Measurements from ENCODE around the gene ECD.
"Not testable (repeated sequence)": the region's sequence is repeated elsewhere in the genome, so short reads cannot be mapped to it uniquely, and the experiment has no call there.

ECD gene

GRCh38 chr10:73159038-73159648, 8.7 kb downstream of the ECD start:
- peak; percentile 48 for DNase-seq

DNA sequence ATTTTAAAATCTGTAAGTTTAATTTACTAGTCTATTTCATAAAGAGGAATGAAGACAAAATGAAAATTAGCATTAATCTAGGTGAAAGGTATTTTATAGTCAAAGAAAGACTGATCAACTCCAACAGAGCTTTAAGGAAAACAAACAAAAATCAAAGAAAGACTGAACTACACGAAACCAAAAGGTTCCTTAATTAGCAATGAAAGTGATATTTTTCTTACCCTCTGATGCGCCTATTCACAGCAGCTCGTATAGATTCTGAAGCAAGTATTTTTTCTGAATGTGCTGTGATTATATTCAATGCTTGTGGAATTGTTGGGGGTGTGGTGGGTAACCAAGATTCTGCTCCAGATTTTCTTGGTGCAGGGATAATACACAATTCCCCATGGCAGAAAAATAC, 11.8 kb downstream of the ECD start:
- DNase-seq: no peak

DNA sequence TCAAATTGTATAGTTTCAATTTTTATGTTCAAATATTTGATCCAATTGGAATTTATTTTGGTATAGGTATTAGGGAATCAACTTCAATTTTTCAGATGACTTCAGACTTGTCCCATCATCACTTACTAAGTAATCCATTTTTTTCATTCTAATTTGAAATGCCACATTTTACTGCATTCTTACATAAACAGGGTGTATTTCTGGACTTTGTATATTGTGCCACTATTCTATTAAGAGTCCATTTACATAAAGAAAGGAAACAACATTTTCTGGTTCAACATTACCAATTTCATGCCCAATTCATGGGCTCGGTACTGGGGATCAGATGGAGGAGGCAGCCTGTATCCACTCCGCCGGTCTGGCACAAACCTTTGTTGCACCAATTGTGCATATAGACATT, 15.8 kb downstream of the ECD start:
- DNase-seq: no peak

GRCh38 chr10:73150633-73151413, 17.0 kb downstream of the ECD start:
- not testable (repeated sequence) for DNase-seq

DNA sequence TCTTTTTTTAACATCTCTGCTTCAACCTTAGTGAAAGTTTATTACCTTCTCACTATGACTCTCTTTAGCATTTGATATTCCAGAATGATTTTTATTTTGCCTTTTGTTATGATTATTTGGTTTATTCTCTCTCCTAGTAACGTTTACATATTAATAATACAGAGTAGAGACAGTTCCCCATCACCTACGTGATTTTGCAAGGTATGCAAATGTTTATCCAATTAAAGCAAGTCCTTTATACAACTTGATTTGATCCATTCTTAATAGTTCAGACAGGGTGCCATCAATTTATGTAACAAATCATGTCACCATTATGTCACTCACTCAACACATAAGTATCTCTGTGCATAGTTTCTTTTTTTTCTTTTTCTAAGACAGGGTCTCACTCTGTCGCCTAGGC, 26.2 kb downstream of the ECD start:
- no peak for DNase-seq

DNA sequence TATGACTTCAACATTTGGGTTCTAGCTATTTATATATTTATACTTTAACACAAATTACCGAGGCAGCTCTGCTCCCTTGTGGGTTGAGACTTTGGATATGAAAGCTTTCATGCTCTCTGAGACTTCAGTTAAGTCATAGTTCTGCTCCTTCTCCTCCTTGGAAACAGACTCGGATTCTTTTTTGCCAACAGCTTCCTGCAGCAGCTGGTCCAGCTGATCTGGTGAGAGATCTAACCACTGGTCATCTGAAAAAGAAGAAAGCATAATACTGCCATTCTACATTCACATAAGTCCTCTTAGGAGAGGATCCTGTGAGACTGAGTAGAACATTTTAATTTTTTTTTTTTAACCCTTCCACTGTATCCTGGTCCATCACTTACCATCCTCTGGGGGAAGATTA, 28.6 kb downstream of the ECD start:
- no peak for DNase-seq

- no peak for DNase-seq
Measured at GRCh38 chr10:73136627-73137026, 31.2 kb downstream of the ECD start.

- no peak for DNase-seq
Measured at GRCh38 chr10:73134727-73135126, 33.1 kb downstream of the ECD start.

DNA sequence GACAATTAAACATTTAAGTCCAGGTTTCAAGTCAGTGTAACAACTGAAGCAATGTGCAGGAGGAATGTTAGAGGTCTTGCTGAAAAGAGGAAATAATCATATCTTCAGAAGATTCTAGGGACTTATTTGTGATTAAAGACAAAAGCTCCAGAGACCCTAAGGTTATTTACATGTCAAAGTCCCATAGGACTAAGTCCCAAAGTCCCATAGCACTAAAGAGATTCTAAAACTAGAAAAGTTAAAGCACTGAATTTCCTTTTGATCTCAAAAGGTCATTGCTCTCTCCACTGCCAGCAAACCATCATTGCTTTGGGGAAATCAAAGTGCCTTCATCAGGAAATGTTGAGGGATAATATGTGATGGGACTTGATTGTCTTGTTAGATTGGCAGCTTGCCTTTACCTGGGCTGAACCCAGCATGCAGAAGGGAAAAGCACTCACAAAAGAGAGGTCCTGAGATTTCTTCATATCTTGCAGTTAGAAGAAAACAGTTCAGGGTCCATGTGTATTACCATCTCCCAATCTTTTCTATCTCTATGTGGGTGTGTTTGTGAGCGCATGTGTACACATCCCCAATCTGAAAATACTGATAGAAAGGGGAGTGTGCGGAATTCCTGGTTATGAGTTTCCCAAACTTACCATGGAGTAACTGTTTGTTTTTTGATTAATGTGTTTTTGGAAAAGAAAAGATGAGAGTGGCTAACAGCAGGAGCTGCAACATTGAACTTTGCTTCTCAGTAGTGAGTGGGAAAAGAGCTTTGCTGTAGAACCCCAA, 35.7 kb downstream of the ECD start:
- no peak for DNase-seq

DNA sequence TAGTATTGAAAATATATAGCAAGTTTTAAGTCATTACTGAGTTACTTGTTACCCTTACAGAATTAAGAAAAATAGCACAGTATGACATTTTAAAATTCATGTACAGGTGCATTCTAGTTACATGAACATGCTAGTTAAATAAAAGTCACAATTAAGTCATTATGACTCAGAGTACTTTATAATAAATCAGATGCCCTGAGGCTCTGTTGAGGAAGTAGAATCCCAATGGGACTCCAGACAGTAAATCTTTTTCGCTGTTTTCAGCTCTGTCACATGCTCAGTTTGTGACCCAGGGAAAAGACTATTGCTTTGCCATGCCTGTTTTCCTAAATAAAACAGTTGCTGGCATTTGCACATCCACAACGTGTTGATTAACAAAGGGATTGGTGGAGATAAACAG, 36.5 kb downstream of the ECD start:
- DNase-seq: no peak

DNA sequence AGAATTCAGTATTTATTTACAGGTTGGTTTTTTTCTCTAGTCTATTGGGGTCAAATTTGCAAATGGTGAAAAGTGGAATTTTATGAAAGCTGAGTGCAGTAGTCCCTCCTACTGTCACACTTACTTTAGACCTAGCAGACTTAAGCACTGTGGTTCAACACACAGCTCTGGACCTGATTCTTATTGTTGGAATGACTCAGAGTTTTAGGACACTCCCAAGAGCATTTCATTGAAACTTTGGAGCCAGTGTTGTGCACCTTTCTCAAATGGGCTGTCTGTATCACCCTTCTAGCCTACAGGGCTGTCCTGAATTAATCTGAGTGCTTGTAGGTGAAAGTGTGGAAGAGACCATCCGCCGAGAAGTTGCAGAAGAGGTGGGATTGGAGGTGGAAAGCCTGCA, 41.5 kb downstream of the ECD start:
- no peak for DNase-seq

GRCh38 chr10:73119952-73120351, 47.9 kb downstream of the ECD start:
- no peak for DNase-seq

GRCh38 chr10:73119457-73119856, 48.4 kb downstream of the ECD start:
- no peak for DNase-seq

- peak; percentile 65 for DNase-seq
Measured at GRCh38 chr10:73117976-73118743, 49.6 kb downstream of the ECD start.

DNA sequence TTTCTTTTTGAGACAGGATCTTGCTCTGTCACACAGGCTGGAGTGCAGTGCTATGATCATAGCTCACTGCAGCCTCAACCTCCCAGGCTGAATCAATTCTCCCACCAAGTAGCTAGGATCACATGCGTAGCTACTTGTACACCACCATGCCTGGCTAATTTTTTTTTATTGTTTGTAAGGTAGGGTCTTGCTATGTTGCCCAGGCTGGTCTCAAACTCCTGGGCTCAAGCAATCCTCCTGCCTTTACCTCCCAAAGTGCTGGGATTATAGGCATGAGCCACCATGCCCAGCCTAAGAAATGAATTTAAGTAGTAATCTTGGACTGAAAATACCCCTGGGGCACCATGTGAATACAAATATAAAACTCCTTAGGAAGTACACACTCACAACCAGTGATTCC, 51.8 kb downstream of the ECD start:
- DNase-seq: no peak

DNA sequence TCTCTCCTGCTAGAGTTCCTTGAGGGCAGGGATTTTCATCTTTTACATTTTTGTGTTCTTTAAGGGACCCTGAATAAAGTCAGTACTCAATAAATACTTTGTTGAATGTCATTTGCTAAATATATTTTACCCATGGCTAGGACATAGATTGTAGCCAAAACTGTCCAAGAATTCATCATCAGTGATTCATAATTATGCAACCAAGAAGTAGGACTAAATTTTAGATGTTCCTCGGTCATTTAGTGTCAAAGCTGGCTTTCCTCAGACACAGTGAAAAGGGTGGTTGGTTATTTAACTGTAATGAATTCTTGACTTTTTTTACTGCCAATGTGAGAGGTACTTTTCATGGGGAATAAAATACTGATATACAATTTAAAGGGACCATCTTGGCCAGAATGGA, 54.3 kb downstream of the ECD start:
- peak; percentile 35 for DNase-seq

- not testable (repeated sequence) for DNase-seq
Measured at GRCh38 chr10:73112032-73112431, 55.8 kb downstream of the ECD start.

- DNase-seq: peak; percentile 82
Measured at GRCh38 chr10:73110345-73110849, 57.4 kb downstream of the ECD start, which contains the start of gene NUDT13. TSS of gene NUDT13 (plus strand) at chr10:73110455. CDS start at chr10:73114366, 3,911 bp downstream.

GRCh38 chr10:73109248-73109652, 58.6 kb downstream of the ECD start:
- DNase-seq: not testable (repeated sequence)

- DNase-seq: no peak
Measured at GRCh38 chr10:73106301-73106700, 61.5 kb downstream of the ECD start.

DNA sequence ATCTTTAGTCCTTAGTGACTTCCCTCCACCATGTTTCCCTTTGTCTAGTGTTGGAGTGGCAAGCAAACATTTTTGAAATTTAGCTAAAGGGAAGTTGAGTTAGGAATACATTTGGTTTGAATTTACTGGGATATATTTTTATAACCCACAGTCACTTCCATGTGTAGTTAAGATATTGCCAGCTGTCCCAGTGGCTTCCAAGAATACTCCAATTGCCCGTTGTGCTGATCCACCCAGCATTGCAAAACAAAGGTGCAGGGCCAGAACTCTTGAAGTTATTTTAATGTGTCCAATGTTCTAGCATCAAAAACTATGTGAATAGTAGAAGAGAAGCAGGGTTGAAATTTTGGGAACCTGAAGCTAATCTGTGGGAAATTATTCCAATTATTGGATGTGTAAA, 68.7 kb downstream of the ECD start:
- DNase-seq: no peak

DNA sequence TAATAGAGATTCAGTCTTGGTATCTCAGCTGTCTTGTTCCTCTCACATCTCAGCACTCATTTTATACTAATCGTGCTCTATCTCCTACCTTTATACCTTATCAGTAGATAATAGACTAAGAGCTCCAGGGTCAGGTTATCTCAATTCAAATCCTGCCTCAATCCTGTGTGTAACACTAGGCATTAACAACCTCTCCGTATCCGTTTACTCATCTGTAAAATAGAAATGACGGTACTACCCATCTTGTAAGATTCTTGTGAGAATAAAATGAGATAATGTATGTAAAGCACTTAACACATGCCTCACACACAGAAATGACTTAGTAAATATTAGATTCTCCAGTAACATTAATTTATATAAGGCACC, 70.5 kb downstream of the ECD start:
- no peak for DNase-seq
